OCI-LY1 (cell line): ENCODE data around the gene PRMT5.

Experiments
- EZH2 ChIP-seq: fragments of 200-600 bp; sonication (generic), shearing (Covaris generic); IDR thresholded peaks from 2 replicates; pipeline ENCODE4 v1.8.0; 2017; ENCODE audit warnings: borderline replicate concordance, mixed run types, mild to moderate bottlenecking, antibody characterized with exemption, low read length, moderate library complexity, mixed read lengths
- TF ChIP-seq, protein P1 (sequence below): fragments of 200-600 bp; sonication (generic), shearing (Covaris generic); IDR thresholded peaks from 2 replicates; pipeline ENCODE4 v1.5.1; 2017; ENCODE audit warnings: mild to moderate bottlenecking, antibody characterized with exemption, low read length, moderate library complexity, mixed read lengths

GRCh38 chr14:22928237-22929103 is 706 bp downstream of the PRMT5 start:
- TF ChIP-seq, protein P1, sequence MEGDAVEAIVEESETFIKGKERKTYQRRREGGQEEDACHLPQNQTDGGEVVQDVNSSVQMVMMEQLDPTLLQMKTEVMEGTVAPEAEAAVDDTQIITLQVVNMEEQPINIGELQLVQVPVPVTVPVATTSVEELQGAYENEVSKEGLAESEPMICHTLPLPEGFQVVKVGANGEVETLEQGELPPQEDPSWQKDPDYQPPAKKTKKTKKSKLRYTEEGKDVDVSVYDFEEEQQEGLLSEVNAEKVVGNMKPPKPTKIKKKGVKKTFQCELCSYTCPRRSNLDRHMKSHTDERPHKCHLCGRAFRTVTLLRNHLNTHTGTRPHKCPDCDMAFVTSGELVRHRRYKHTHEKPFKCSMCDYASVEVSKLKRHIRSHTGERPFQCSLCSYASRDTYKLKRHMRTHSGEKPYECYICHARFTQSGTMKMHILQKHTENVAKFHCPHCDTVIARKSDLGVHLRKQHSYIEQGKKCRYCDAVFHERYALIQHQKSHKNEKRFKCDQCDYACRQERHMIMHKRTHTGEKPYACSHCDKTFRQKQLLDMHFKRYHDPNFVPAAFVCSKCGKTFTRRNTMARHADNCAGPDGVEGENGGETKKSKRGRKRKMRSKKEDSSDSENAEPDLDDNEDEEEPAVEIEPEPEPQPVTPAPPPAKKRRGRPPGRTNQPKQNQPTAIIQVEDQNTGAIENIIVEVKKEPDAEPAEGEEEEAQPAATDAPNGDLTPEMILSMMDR: no peak
- no peak for TF ChIP-seq EZH2
